Ramos (cell line): ENCODE data around the gene VAMP4.

Source experiments
- in situ Hi-C: fragments of 300-500 bp; cut with MboI; formaldehyde crosslinking; loops from one replicate; pipeline ENCODE4 v1.14.3; 2022; ENCODE audit warnings: low sequenced_read_pairs; ENCODE audit not compliant: unreplicated experiment

The VAMP4 gene, protein sequence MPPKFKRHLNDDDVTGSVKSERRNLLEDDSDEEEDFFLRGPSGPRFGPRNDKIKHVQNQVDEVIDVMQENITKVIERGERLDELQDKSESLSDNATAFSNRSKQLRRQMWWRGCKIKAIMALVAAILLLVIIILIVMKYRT

DNA sequence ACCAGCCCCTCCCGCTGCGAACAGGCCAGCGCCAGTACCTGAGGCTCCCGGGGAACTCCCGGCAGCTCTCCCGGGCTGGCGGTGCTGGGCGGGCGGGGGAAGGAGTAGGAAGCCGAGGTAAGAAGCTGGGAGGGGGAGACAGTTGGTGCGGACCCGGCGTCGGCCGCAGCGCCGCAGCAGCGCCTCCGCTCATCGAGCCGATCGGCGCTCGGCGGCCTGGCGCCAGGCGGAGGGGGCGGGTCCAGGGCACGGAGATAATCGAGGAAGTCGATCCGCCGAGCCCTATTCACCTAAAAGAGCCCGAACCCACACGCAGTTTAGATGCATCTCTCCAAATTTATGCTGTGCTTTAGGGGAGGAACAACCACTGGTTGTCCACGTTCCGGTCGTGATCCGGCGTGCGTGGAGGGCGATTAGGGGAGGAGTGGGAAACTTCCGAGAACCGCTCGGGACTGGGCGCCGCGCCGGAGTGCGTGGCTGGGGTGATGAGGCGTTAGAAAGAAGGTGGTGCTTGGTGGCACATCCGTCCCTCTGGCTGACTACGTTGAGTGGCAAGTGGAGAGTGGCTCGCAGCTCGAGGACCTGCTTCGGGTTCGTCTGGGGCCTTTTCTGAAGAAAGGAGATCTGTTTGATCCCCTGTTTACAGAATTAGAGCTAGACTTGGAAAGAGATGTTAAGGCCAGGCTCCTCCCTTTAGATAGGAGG is at the start of gene VAMP4:
Gene VAMP4 (minus strand): TSS at position 194 of the 705 bp plus-strand sequence. CDS start 3,651 bp downstream, outside the sequence.
- in situ Hi-C loops: no loop called here

DNA sequence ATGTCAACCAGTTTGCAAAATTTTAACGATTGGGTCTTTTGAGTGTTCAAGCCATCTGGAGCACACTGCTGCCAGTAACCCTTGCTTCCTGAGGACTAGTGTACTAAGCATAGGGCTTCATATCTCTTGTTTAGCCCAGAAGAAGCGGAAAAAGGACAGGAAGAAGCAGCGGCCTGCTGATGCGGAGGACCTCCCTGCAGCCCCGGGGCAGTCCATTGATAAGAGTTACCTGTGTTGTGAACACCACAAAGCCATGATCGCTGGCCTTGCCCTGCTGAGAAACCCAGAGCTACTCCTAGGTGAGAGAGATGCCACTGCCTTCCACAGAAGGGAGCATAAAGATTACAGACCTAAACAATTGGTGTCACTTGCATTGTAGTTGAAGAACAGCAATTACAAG is 48.5 kb upstream of the VAMP4 start:
- in situ Hi-C loops: loop anchor here (25.0 kb wide), 1 partner anchor 597 kb away; no protein-coding TSS in a partner anchor

DNA sequence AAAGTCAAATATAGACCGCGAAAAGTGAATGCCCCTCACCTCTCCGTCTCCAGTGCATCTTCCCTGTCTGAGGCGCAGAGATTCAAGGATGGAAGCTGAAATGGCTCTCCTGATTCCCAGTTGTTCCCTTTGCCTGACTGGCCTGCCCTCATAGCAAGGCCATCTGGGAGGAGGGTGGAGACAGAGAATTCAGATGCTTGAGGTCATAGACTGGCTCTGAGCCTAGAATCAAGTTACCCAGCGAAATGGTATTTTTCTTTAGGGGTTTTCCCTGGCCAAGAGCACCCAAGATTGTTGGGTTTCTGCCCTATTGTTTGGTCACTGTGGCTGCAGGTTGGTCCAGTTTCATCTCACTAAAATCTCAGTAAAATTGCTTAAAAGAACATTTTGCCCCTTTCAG is 46.8 kb upstream of the VAMP4 start:
- in situ Hi-C loops: loop anchor here (25.0 kb wide), 1 partner anchor 599 kb away; no protein-coding TSS in a partner anchor

DNA sequence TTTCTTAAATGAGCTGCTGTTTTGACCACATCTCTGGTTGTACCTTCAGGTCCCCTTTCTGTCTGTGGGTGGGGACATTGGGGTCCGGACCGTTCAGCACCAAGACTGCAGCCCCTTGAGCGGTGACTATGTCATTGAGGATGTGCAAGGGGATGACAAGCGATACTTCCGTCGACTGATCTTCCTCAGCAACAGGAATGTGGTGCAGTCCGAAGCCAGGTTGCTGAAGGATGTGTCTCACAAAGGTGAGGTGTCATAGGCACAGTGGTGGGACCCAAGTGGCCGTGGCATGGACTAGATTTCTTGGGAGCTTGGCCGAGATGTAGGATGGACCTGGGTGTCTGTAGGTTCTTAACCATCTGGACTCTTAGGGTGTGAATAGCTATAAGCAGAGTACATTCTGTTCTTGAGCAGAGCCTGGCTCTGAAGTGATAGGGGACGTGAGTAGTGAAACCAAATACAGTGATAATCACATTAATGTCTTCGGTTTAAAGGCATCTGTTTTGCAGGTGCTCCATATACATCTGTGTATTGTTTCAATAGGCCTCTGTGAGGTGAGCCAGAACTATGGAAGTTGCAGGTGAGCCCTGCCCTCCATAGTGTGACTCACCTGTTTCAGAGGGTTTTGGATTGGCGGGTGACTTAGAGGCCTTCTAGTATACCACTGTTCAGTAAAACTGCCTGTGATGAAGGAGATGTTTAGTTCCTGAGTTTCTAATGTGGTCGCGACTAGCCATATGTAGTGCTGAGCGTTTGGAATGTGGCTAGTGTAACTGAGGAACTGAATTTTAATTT is 46.0 kb upstream of the VAMP4 start:
- in situ Hi-C loops: loop anchor here (25.0 kb wide), 1 partner anchor 599 kb away; no protein-coding TSS in a partner anchor

DNA sequence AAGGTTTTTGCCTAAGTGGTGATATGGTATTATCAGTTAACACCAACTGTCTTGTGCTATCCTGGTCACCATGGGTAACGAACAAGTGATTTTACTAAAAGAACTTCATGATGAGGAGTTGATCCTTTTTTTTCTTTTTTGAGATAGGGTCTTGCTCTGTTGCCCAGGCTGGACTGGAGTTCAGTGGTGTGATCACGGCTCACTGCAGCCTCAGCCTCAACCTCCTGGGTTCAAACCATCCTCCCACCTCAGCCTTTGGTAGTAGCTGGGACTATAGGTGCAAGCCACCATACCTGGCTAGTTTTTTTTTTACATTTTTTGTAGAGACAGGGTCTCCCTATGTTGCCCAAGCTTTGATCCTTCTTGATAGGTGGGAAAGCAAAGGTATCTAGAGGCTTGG is 44.7 kb upstream of the VAMP4 start:
- in situ Hi-C loops: loop anchor here (25.0 kb wide), 1 partner anchor 601 kb away; no protein-coding TSS in a partner anchor

DNA sequence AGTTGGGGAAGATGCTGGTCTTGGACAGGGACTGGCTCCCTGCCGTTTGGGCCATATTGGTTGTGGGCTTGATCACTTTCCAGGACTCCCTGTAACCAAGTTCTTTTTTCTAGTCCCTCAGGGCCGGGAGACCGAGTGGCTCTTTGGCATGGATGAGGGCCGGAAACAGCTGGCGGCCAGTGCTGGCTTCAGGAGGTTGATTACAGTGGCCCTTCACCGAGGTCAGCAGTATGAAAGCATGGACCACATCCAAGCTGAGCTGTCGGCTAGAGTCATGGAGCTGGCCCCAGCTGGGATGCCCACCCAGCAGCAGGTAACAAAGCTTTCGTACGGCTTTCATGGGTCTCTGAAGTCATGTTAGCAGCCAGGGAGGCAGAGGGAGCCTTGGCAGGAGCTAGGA is 43.9 kb upstream of the VAMP4 start:
- in situ Hi-C loops: loop anchor here (25.0 kb wide), 1 partner anchor 602 kb away; no protein-coding TSS in a partner anchor

DNA sequence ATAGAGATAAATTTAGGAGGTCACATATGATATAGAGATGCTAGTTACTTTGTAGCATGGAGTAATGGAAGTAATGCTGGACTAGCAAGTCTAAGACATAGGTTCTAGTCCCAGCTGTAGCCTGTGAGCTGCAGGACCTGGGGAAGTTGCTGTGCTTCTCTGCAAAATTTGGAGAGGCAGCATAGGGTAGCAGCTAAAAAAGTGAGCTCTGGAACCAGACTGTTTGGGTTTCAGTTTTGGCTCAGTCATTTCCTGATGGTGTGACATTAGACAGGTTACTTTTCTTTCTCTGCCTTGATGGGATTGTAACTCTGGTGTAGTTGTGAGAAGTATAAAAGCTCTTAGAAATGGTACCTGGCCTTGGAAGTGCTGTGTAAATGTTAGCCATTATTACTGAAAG is 42.9 kb upstream of the VAMP4 start:
- in situ Hi-C loops: loop anchor here (25.0 kb wide), 1 partner anchor 603 kb away; no protein-coding TSS in a partner anchor

DNA sequence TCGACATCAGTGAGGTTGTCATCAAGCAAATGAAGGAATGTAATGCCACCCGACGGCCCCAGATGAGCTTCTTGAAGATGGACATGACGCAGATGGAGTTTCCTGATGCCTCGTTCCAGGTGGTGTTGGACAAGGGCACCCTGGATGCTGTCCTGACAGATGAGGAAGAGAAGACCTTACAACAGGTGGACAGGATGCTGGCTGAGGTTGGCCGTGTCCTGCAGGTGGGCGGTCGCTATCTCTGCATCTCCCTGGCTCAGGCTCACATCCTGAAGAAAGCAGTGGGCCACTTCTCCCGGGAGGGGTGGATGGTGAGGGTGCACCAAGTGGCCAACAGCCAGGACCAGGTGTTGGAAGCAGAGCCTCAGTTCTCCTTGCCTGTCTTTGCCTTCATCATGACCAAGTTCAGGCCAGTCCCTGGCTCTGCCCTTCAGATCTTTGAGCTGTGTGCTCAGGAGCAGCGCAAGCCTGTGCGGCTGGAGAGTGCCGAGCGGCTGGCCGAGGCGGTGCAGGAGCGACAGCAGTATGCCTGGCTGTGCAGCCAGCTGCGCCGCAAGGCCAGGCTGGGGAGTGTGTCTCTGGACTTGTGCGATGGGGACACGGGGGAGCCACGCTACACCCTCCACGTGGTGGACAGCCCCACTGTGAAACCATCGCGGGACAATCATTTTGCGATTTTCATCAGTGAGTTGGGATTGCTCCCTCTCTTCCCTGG is 42.1 kb upstream of the VAMP4 start:
- in situ Hi-C loops: loop anchor here (25.0 kb wide), 1 partner anchor 603 kb away; no protein-coding TSS in a partner anchor

DNA sequence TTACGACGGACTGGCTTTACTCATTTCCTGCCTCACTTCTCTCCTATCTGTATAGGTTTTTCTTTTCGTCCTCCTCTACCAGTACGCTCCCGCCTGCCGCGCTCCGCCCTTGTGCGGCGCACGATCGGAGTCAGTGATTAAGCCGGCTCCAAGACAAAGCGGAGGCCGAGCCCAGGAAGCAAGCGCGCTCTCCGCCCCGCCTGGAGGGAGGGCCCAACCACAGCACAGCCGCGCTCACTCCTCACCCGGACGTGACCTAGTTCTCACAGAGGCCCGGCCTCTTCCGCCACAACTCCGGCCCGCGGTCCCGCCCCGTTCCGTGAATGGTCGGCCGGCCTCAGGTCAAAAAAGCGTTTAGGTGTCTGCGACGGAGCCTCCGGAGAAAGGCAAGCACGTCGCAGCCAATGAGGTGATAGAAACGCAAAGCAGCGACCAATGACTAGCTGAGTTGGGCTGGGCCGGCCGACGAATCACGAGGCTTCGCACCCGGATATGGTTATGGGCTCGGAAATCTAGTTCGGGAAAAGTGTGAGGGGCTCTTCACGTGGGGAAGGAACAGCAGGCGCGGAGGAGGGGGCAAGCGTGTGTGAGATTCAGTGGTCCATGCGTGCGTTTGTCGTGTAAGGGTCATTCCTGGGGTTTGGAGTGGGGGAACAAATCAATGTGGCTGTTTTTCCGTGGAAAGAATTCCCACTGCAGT is 39.5 kb upstream of the VAMP4 start, which contains the start of gene METTL13:
Gene METTL13 (plus strand): TSS at position 485 of the 700 bp plus-strand sequence. CDS start 308 bp downstream, outside the sequence.
- in situ Hi-C loops: loop anchor here (25.0 kb wide), 1 partner anchor 606 kb away; no protein-coding TSS in a partner anchor

DNA sequence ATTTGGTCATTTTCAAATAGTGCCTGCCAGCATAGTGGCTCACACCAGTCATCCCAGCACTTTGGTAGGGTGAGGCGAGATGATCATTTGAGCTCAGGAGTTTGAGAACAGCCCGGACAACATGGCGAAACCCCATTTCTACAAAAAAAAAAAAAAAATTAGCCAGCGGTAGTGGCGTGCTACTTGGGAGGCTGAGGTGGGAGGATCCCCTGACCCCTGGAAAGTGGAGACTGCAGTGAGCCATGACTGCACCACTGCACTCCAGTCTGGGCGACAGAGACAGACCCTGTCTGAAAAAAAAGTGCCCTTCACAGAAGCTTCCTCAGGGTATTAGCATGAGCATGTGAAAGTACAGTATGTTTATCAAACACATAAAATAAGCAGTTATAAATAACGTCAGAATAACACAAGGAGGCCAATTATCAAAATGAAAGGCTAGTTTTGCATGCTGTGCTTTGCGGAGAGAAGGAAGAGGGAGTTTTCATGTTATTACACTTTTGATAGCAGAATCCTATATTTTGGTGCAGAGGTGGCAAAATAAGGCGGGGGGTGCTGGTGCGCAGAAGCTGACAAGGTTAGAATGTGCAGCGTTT is 38.8 kb upstream of the VAMP4 start:
- in situ Hi-C loops: loop anchor here (25.0 kb wide), 1 partner anchor 607 kb away; no protein-coding TSS in a partner anchor

DNA sequence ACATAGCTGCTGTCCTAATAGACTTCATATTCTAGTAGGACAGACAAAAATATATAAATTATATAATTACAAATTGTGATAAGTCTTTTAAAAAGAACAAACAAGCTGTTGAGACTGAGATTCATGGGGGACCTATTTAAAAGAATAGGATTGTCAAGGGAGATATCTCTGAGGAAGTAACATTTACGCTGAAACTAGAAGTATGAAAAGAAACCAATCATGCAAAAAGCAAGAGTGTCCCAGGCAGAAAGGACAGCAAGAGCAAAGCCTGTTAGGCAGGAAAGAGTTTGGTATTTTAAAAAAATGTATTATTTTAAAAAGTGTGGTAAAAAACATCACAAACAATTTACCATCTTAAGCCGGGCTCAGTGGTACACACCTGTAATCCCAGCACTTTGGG is 30.4 kb upstream of the VAMP4 start:
- in situ Hi-C loops: no loop called here

DNA sequence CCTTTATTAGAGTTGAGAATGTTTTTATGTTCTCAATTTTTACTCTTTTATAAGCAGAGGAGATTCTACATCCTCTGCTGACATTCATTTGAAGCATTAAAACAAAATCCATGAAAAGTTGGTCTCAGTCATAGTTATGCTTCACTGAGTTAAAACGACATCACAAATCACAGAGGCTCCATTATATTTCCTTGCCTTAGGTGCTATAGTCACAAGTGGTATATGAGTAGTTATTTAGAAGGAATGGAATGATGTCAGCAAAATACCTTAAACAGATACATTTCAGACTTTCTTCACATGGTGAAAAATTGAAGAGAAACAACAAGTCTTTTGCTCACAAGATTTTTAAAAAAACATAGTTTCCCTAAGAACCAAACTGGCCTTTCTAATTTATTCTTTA is 27.9 kb upstream of the VAMP4 start:
- in situ Hi-C loops: no loop called here

DNA sequence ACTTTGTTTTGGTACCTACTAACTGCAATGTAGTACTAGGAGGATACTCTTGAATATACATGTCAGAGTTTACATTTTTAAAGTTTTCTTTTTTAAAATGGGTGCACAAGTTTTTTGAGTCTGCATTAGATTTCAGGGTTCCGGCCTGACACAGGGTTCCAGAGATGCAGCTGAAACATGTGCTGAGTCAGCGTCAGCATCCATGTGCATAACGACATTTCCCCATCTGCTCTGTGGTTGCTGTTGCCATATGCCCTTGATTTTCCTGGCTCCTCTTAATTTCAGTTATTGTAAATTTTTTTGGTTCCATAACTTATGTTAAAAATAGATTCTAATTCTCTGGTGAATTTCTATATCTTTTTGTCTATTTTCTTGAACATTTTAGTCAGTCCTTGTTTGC is 27.3 kb upstream of the VAMP4 start:
- in situ Hi-C loops: no loop called here

DNA sequence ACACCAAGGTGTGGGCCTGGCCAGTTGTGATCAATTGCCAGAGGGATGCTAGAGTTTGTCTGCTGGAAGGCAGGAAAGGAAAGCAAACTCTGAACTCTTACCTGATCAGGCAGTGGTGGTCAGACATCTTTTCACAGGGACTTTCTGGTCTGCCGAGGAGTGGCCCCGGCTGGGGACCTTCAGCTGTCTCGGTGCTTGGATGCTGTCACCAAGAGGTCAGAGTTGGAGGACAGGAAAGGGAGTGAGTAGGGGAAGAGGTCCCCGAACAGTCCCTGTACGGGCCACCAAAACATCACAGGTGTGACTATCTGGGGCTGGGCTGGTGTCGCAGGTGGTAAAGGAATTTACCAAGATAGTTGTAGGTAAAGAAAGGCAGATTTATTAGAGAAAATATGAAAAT is 21.9 kb upstream of the VAMP4 start:
- in situ Hi-C loops: no loop called here

DNA sequence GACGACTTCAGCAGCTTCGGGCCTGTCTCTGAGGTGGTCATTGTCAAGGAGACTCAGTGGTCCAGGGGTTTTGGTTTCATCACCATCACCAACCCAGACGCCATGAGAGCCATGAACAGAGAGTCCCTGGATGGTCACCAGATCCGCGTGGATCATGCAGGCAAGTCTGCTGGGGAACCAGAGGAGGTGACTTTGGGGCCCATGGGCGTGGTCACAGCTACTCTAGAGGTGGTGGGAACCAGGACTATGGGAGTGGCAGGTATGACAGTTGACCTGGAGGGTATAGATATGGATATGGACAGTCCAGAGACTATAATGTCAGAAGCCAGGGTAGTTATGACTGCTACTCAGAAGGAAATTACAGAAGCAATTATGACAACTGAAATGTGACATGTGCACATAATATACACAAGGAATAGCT is 20.3 kb upstream of the VAMP4 start:
- in situ Hi-C loops: no loop called here

DNA sequence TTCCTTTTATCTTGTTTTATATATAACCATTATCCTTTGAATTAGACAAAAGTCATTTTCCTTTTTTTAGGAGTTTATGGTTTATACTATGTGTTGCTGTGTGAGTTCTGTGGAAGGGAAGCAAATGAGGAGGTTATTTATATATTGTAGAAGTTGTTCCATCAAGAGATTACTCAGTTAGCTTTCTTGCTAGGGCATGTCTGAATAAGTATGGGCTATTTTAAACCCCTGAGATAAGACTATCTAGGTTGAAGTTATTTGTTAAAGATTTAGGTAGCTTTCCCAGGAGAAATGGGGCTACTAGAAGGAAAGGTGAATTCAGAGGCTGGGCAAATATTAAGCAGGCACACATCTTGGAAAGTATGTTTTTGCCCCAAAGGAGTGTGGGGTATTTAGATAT is 16.1 kb upstream of the VAMP4 start:
- in situ Hi-C loops: no loop called here

DNA sequence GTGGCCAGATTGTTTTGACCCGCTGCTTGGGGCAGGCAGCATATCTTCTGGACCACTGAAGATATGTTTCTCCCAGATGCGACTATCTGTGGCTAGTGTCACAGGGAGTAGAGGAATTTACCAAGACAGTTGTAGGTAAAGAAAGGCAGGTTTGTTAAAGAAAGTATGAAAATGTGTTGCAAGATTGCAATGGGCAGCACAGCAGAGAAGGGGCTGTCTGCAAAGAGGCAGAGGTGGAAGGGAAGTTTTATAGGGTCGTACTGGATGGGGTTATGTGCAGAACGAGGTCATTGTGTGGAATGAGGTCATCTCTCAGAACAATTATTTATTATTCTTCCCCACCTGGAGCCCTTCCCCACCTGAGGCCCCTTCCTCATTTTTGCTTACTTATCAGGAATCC is 15.0 kb upstream of the VAMP4 start:
- in situ Hi-C loops: no loop called here

DNA sequence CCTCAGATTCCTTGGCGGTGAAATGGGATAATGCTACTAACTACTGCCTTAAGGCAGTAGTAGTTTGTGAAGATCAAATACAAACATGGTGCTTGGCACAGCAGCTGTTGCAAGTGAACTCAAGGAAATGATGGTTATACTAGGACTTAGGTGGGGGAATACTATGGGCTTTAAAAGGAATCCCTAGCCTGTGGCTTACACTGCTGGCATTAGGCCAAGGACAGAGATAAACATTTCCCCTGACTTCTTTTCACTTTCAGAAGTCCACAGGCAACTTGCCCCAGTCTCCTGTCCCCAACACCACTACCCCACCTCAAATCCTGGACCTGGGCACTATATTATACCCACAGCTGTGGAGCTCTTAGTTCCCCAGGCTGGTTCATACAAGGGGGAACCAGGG is 13.1 kb upstream of the VAMP4 start:
- in situ Hi-C loops: no loop called here

DNA sequence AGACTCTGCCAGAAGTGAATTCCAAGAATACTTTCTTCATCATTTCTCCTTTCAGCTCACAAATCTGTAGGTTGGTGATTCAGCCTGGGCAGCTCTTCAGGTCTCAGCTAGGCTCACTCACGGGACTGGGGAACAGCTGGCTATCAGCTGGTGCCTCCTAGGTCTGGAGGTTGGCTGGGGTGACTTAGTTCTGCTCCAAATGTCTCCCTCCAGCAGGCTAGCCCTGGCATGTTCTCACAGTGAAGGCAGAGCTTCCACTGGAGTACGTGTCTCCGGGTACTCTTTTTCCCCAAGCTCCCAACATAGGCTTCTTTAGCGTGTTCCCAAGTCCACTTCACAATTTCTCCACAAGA is 12.5 kb upstream of the VAMP4 start:
- in situ Hi-C loops: no loop called here
